GM19240 (cell line): Measurements from ENCODE around the gene ZBTB17.
"Not testable (repeated sequence)": the region's sequence is repeated elsewhere in the genome, so short reads cannot be mapped to it uniquely, and the experiment has no call there.

Experiments used
- DNase-seq: peaks from one replicate; pipeline ENCODE4 v3.0.0; 2011; ENCODE audit warnings: low spot score; ENCODE audit not compliant: insufficient read length

Gene ZBTB17

DNA sequence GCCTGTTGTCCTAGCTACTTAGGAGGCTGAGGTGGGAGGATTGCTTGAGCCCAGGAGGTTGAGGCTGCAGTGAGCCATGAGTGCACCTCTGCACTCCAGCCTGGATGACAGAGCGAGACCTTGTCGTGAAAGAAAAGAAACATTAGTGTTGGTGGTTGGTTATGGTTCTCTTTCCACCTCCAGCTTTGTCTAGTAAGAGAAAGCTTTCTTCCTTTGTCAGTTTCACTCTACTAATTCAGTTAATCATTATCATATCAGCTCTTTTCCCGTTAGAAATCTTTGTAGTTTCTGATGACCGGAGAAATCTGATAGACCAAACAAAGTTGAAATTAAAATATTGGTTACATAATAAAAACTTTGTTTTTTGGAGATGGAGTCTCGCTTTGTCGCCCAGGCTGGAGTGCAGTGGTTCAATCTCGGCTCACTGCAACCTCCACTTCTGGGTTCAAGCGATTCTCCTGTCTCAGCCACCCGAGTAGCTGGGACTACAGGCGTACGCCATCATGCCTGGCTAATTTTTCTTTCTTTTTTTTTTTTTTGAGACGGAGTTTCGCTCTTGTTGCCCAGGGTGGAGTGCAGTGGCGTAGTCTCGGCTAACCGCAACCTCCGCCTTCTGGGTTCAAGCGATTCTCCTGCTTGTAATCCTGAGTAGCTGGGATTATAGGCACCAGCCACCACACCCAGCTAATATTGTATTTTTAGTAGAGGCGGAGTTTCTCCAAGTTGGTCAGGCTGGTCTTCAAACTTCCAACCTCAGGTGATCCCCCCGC lies 78.9 kb downstream of the ZBTB17 start:
- not testable (repeated sequence) for DNase-seq

DNA sequence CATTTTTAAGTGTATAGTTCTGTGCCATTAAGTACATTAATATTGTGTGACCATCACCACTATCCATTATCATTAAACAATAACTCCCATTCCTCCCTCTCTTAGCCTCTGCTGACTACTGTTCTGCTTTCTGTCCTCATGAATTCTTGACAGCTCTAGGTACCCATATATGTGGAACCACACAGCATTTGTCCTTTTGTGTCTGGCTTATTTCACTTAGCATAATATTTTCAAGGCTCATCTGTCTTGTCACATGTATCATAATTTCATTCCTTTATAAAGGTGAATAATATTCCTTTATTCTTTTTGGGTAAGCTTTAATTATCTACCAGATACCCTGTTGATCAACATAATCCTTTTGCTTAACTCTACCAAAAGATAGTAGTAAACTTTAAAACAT lies 80.7 kb downstream of the ZBTB17 start:
- DNase-seq = no peak

DNA sequence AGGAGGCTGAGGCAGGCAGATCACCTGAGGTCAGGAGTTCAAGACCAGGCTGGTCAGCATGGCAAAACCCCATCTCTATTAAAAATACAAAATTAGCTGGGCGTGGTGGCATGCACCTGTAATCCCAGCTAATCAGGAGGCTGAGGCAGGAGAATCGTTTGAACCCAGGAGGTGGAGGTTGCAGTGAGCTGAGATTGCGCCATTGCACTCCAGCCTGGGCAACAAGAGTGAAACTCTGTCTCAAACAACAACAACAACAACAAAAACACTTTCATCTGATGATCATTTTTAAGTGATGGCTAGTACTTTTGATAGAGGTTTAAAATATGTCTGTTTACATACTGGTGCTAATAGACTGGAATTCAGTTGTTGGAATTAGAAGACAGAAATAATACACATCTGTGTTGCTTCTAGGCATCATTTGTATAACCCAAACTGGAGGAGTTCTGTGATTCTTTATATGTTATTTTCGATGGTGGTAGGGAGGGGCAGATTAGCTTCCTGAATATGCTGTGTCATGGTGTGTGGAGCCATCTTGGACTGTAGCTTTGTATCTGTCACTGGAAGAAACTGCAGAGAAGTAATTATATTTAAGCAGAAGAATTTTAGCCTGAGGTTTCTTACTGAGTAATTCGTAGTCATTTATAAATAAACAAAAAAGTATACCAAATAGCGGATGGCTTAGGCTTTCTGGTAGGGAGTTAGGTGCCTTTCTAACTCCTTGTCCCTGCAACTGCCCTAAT lies 82.9 kb downstream of the ZBTB17 start:
- DNase-seq = not testable (repeated sequence)
